Neuronal stem cell (in vitro differentiated cells): Measurements from ENCODE around the gene ATP6V1B1.
"Not testable (repeated sequence)": the region's sequence is repeated elsewhere in the genome, so short reads cannot be mapped to it uniquely, and the experiment has no call there.

Experiments used
- DNase-seq: peaks from one replicate; pipeline ENCODE4 v3.0.0-alpha.2; 2013; ENCODE audit warnings: low spot score
- H2AFZ ChIP-seq: one replicate; pipeline ENCODE4 v1.6.1; 2013; ENCODE audit warnings: mild to moderate bottlenecking, low read length, inconsistent platforms
- H2AK5ac ChIP-seq: 2 replicates; pipeline ENCODE4 v1.6.1; 2013; ENCODE audit warnings: low read depth, mild to moderate bottlenecking, inconsistent platforms, low read length, moderate library complexity, mixed read lengths
- H2BK120ac ChIP-seq: 2 replicates; pipeline ENCODE4 v1.6.1; 2013; ENCODE audit warnings: low read depth, mild to moderate bottlenecking, inconsistent platforms, low read length, moderate library complexity, mixed read lengths
- H2BK12ac ChIP-seq: one replicate; pipeline ENCODE4 v1.6.1; 2013; ENCODE audit warnings: low read length, inconsistent platforms
- H2BK15ac ChIP-seq: 2 replicates; pipeline ENCODE4 v1.6.1; 2013; ENCODE audit warnings: mild to moderate bottlenecking, low read length, inconsistent platforms, mixed read lengths
- H2BK5ac ChIP-seq: one replicate; pipeline ENCODE4 v1.6.1; 2013; ENCODE audit warnings: inconsistent platforms, mild to moderate bottlenecking, low read length, moderate library complexity
- H3K14ac ChIP-seq: one replicate; pipeline ENCODE4 v1.6.1; 2013; ENCODE audit warnings: low read length, inconsistent platforms
- H3K18ac ChIP-seq: 2 replicates; pipeline ENCODE4 v1.6.1; 2013; ENCODE audit warnings: low read length, inconsistent platforms
- H3K23ac ChIP-seq: 2 replicates; pipeline ENCODE4 v1.6.1; 2013; ENCODE audit warnings: low read depth, mild to moderate bottlenecking, mixed read lengths, low read length, inconsistent platforms; ENCODE audit not compliant: poor library complexity
- H3K27ac ChIP-seq: replicated peaks from 3 replicates; pipeline ENCODE4 v1.5.1; 2013; ENCODE audit warnings: low read length, inconsistent platforms
- H3K27me3 ChIP-seq, 3 experiments: 2 replicates each; pipeline ENCODE4 v1.6.1; 2013; ENCODE audit warnings: low read length in 3 of 3, mild to moderate bottlenecking in 2 of 3, inconsistent platforms in 1 of 3, low read depth in 1 of 3, mixed read lengths in 1 of 3, moderate library complexity in 1 of 3; ENCODE audit not compliant: control insufficient read depth in 3 of 3, insufficient read depth in 3 of 3
- H3K36me3 ChIP-seq, 2 donors: replicated peaks in 1 of 2; 2 replicates each; pipeline ENCODE4 v1.6.1; 2013; ENCODE audit warnings: low read length in 2 of 2; ENCODE audit not compliant: control insufficient read depth in 2 of 2, insufficient read depth in 2 of 2
- H3K4ac ChIP-seq: 2 replicates; pipeline ENCODE4 v1.6.1; 2013; ENCODE audit warnings: inconsistent platforms, mild to moderate bottlenecking, low read length, moderate library complexity
- H3K4me1 ChIP-seq, 2 donors: 1 replicate in 1 of 2; 2 replicates in 1 of 2; pipeline ENCODE4 v1.6.1; 2013; ENCODE audit warnings: low read length in 2 of 2, low read depth in 1 of 2; ENCODE audit not compliant: control insufficient read depth in 2 of 2, insufficient read depth in 1 of 2
- H3K4me2 ChIP-seq: one replicate; pipeline ENCODE4 v1.6.1; 2013; ENCODE audit warnings: mild to moderate bottlenecking, low read length, inconsistent platforms; ENCODE audit not compliant: insufficient read depth, poor library complexity, severe bottlenecking
- H3K4me3 ChIP-seq, 2 donors: 2 replicates each; pipeline ENCODE4 v1.5.1; 2013; ENCODE audit warnings: low read length in 2 of 2, mild to moderate bottlenecking in 2 of 2, inconsistent platforms in 1 of 2, moderate library complexity in 1 of 2
- H3K79me1 ChIP-seq: one replicate; pipeline ENCODE4 v1.6.1; 2013; ENCODE audit warnings: low read depth, mild to moderate bottlenecking, inconsistent platforms, low read length, moderate library complexity
- H3K9ac ChIP-seq: one replicate; pipeline ENCODE4 v1.6.1; 2013; ENCODE audit warnings: mild to moderate bottlenecking, low read depth, low read length, inconsistent platforms; ENCODE audit not compliant: poor library complexity
- H3K9me3 ChIP-seq, 2 donors: replicated peaks in 1 of 2; 2 replicates each; pipeline versions ENCODE3 to v1.6.1; 2013; ENCODE audit warnings: low read length in 2 of 2, mild to moderate bottlenecking in 2 of 2, inconsistent platforms in 1 of 2, low read depth in 1 of 2, mixed read lengths in 1 of 2, moderate library complexity in 1 of 2; ENCODE audit not compliant: control insufficient read depth in 2 of 2, insufficient read depth in 1 of 2
- H4K8ac ChIP-seq: one replicate; pipeline ENCODE4 v1.6.1; 2013; ENCODE audit warnings: low read depth, mild to moderate bottlenecking, inconsistent platforms, low read length, moderate library complexity
- H4K91ac ChIP-seq: one replicate; pipeline ENCODE4 v1.6.1; 2013; ENCODE audit warnings: low read length, low read depth, mild to moderate bottlenecking, inconsistent platforms; ENCODE audit not compliant: poor library complexity
- WGBS, 2 donors: extraction: QIAGEN DNeasy Blood & Tissue Kit; methylation state at CpG; one replicate each; pipeline ENCODE4 v1.1.7; 2013; ENCODE audit warnings: missing lambda C conversion rate in 2 of 2, mixed read lengths in 1 of 2; ENCODE audit not compliant: insufficient read length in 2 of 2, insufficient replicate concordance in 1 of 2; ENCODE audit errors: extremely low coverage in 2 of 2; 5-methylcytosine and 5-hydroxymethylcytosine counted together

ATP6V1B1 gene

GRCh38 chr2:70999931-71000330 is 64.2 kb downstream of the ATP6V1B1 start:
- not testable (repeated sequence) for H4K8ac ChIP-seq, H3K4me2 ChIP-seq, H3K23ac ChIP-seq, H3K14ac ChIP-seq, H3K9me3 ChIP-seq, H3K27ac ChIP-seq, H3K9ac ChIP-seq, H2BK5ac ChIP-seq, H2BK12ac ChIP-seq, H3K36me3 ChIP-seq, H3K79me1 ChIP-seq, H3K4me3 ChIP-seq, DNase-seq, H3K4ac ChIP-seq, H4K91ac ChIP-seq, H2AK5ac ChIP-seq, H2BK15ac ChIP-seq, H2BK120ac ChIP-seq, H2AFZ ChIP-seq, H3K27me3 ChIP-seq, H3K18ac ChIP-seq
- WGBS, 2 donors = no CpG with 5 or more reads among the region's 10 CpGs
- H3K4me1 ChIP-seq = peaks cover 12 to 15% of the 10 kb centered on the region in 2 donors

DNA sequence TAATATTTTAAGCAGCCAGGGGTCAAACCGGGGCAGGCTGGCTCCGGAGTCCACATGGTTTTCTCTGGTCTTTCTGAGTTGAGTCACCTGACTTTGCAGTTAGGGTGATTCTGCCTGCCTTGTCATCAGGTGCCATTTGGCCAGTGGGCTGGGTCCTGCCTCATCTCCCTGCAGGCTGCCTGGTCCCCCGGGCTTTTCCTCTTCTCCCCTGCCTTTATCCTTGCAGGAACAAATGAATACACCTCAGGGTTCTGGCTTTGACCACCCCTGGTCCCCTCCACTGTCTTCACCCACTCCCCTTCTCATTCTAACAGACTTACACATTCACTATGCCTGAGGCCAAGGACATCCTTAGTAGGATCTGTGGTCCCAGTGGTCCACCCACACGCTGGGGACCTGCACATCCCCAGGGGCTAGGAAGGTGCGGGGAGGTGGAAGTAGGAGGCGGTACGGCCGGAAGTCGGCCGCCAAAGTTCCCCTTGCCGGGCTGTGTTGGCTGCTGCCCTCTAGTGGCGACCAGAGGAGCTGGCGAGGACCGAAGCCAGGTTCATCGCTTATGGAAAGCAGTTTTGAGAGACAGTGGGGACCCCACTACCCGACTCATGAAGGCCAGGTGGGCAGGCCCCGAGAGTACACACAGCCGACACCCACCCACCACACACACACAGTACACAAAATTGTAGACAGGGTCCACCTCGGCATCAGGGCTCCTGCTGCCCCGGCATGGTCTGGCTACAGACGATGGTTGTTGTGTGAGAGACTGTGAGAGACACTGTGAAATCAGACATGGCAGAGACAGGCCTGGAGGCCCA is 65.3 kb downstream of the ATP6V1B1 start:
- WGBS, 2 donors = no CpG with 5 or more reads among the region's 21 CpGs
- Histone ChIP-seq H3K23ac (peak overlapping the region; percentile 0), H2BK120ac (peak overlapping the region; percentile 96), H2BK12ac (peak overlapping the region; percentile 67), H3K4ac (peak overlapping the region; percentile 46), H3K4me2 (no peak overlapping the region), H2AFZ (peak overlapping the region; percentile 99), H3K14ac (no peak overlapping the region), H3K9ac (no peak overlapping the region), H3K27ac (peak overlapping the region; percentile 84), H4K8ac (no peak overlapping the region), H3K4me1 (peaks cover 12 to 15% of the 10 kb centered on the region in 2 donors), H3K18ac (peak overlapping the region; percentile 96), H2BK15ac (peak overlapping the region; percentile 84), H3K27me3 (peaks cover 0 to 14% (median 0%) of the 10 kb centered on the region in 3 experiments), H3K36me3 (no peaks in the 10 kb centered on the region), H3K4me3 (peak overlapping the region in 1 of 2 donors; percentile 64), H2AK5ac (peak overlapping the region; percentile 84), H3K9me3 (no peaks in the 10 kb centered on the region), H2BK5ac (peak overlapping the region; percentile 76), H4K91ac (peak overlapping the region; percentile 60), H3K79me1 (no peaks in the 10 kb centered on the region)
- DNase-seq = peak; percentile 46

GRCh38 chr2:71001592-71001927 is 65.9 kb downstream of the ATP6V1B1 start:
- H3K9me3 ChIP-seq = no peaks in the 10 kb centered on the region
- DNase-seq = no peak
- H2AFZ ChIP-seq = peak overlapping the region; percentile 99
- H3K27ac ChIP-seq = peak overlapping the region; percentile 84
- H3K79me1 ChIP-seq = no peaks in the 10 kb centered on the region
- H2AK5ac ChIP-seq = peak overlapping the region; percentile 84
- peak overlapping the region; percentile 67 for H2BK12ac ChIP-seq
- no peaks in the 10 kb centered on the region for H3K36me3 ChIP-seq
- peaks cover 12 to 15% of the 10 kb centered on the region in 2 donors for H3K4me1 ChIP-seq
- H2BK15ac ChIP-seq = peak overlapping the region; percentile 84
- H3K18ac ChIP-seq = peak overlapping the region; percentile 96
- no peak overlapping the region for H3K4me2 ChIP-seq
- H3K4ac ChIP-seq = peak overlapping the region; percentile 46
- peak overlapping the region; percentile 57 for H3K14ac ChIP-seq
- H3K4me3 ChIP-seq = peak overlapping the region in 1 of 2 donors; percentile 64
- no CpG with 5 or more reads among the region's 5 CpGs for WGBS, 2 donors
- H4K91ac ChIP-seq = peak overlapping the region; percentile 56
- H3K9ac ChIP-seq = no peak overlapping the region
- H2BK5ac ChIP-seq = peak overlapping the region; percentile 76
- H3K27me3 ChIP-seq = peaks cover 0 to 14% (median 0%) of the 10 kb centered on the region in 3 experiments
- H4K8ac ChIP-seq = peak overlapping the region; percentile 95
- peak overlapping the region; percentile 0 for H3K23ac ChIP-seq
- H2BK120ac ChIP-seq = peak overlapping the region; percentile 96

DNA sequence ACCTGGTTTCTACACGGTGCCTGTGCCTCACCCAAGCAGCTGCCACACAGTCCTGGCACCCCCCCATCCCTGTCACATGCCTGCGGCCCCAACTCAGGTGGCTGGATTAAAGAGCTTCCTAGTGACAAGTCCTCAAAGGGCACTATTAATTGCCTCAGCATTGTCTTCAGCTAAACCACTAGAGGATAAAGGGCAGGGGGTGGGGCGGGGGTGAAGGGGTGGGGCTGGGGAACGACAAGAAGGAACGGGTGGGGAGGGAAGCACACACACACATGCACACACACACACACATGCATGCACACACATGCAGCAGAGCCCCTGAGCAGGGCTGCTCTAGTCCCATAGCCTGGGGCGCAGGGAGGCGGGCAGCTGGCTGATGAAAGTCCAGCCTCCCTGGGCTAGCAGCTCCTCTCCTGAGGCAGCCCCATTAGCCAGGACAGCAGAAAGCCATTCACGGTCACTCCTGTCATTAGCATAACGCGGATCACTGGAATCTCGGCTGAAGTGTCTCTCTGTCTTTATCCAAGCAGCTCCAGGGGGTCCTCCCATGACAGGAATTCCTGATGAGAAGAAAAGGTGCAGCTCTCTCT is 66.4 kb downstream of the ATP6V1B1 start:
- Histone ChIP-seq H2BK12ac (no peak overlapping the region), H2AFZ (peak overlapping the region; percentile 99), H3K4me3 (peak overlapping the region in 1 of 2 donors; percentile 11), H3K27me3 (peaks cover 0 to 18% (median 0%) of the 10 kb centered on the region in 3 experiments), H3K9me3 (no peaks in the 10 kb centered on the region), H4K8ac (no peak overlapping the region), H3K36me3 (no peaks in the 10 kb centered on the region), H2BK5ac (peak overlapping the region; percentile 76), H3K23ac (no peak overlapping the region), H3K27ac (peak overlapping the region; percentile 86), H3K9ac (no peak overlapping the region), H3K79me1 (no peaks in the 10 kb centered on the region), H2BK15ac (peak overlapping the region; percentile 84), H3K18ac (peak overlapping the region; percentile 50), H3K4me1 (peaks cover 12 to 15% of the 10 kb centered on the region in 2 donors), H2AK5ac (peak overlapping the region; percentile 84), H2BK120ac (no peak overlapping the region), H4K91ac (no peak overlapping the region), H3K4me2 (peak overlapping the region; percentile 47), H3K4ac (no peak overlapping the region), H3K14ac (no peak overlapping the region)
- DNase-seq = peak; percentile 73
- no CpG with 5 or more reads among the region's 11 CpGs for WGBS, 2 donors
